Panc1 (cell line): Measurements from ENCODE around the gene SDF4. TPM values are rescaled to one million over a fixed set of nuclear protein-coding genes. Genes with fewer than 3 reads are reported as not detected.

Source experiments
- ATAC-seq: fragments of 200-7000 bp; cut with Tn5 transposase; 2 replicates; pipeline ENCODE4 v1.9.1; 2020; ENCODE audit warnings: mild to moderate bottlenecking, moderate library complexity
- BruUV-seq: library from RNA; stranded (reverse); fragments of 400-500 nt; replicated peaks from 2 replicates; lab custom pipeline; 2021; lab: Mats Ljungman, UMichigan
- CTCF ChIA-PET: fragments of 300-600 bp; sonication (Branson Sonifier 250); formaldehyde crosslinking; loops from one replicate; lab custom pipeline; 2022; ENCODE audit warnings: antibody characterized with exemption; lab: Charles Lee
- POLR2A ChIA-PET: fragments of 300-600 bp; sonication (Branson Sonifier 250); formaldehyde crosslinking; loops from one replicate; lab custom pipeline; 2022; ENCODE audit warnings: antibody characterized with exemption; lab: Charles Lee
- DNase-seq: peaks from one replicate; pipeline ENCODE4 v3.0.0-alpha.2; 2010; ENCODE audit warnings: low read depth, low spot score
- H3K27ac ChIP-seq: 2 replicates; pipeline ENCODE4 v1.5.1; 2011; ENCODE audit warnings: mild to moderate bottlenecking, low read length, inconsistent platforms
- H3K27me3 ChIP-seq: fragments of 200-500 bp; sonication (Bioruptor generic); 2 replicates; pipeline ENCODE4 v1.6.0; 2014; ENCODE audit warnings: low read length, inconsistent platforms; ENCODE audit not compliant: control insufficient read depth, insufficient read depth
- H3K36me3 ChIP-seq: fragments of 200-500 bp; sonication (Bioruptor generic); 2 replicates; pipeline ENCODE4 v1.5.1; 2014; ENCODE audit warnings: inconsistent platforms, mild to moderate bottlenecking, low read length, moderate library complexity; ENCODE audit not compliant: control insufficient read depth, insufficient read depth
- H3K4me1 ChIP-seq: 2 replicates; pipeline ENCODE4 v1.5.1; 2011; ENCODE audit warnings: inconsistent platforms, mild to moderate bottlenecking, low read length, moderate library complexity; ENCODE audit not compliant: control insufficient read depth, insufficient read depth
- H3K4me3 ChIP-seq, 2 experiments: 2 replicates each; pipeline ENCODE4 v1.5.1; 2011 to 2012; ENCODE audit warnings: low read depth in 2 of 2, low read length in 2 of 2, mild to moderate bottlenecking in 2 of 2, inconsistent platforms in 1 of 2, moderate library complexity in 1 of 2
- H3K9me3 ChIP-seq: fragments of 200-500 bp; sonication (Bioruptor generic); 2 replicates; pipeline ENCODE4 v1.5.1; 2014; ENCODE audit warnings: low read depth, mild to moderate bottlenecking, inconsistent platforms, low read length, moderate library complexity; ENCODE audit not compliant: control insufficient read depth, insufficient read depth
- POLR2AphosphoS5 ChIP-seq: IDR thresholded peaks from 2 replicates; pipeline ENCODE4 v1.6.1; 2012; ENCODE audit warnings: mild to moderate bottlenecking, low read depth, low read length, moderate library complexity
- SIN3A ChIP-seq: IDR thresholded peaks from 2 replicates; pipeline ENCODE4 v1.6.1; 2012; ENCODE audit warnings: low read depth, mild to moderate bottlenecking, low read length, moderate library complexity, borderline replicate concordance; ENCODE audit not compliant: insufficient read depth
- TCF7L2 ChIP-seq: IDR thresholded peaks from 2 replicates; pipeline ENCODE4 v1.6.1; 2011; ENCODE audit warnings: mild to moderate bottlenecking, low read depth, low read length, inconsistent platforms
- in situ Hi-C: cut with HindIII; loops from 2 replicates; pipeline ENCODE4 v1.10.0; 2016; ENCODE audit warnings: low sequenced_read_pairs, low pct_unique_long_range_greater_than_20kb
- intact Hi-C: fragments of 100-400 bp; cut with micrococcal nuclease; formaldehyde crosslinking; loops from one replicate; pipeline ENCODE4 v1.10.0; 2022; ENCODE audit not compliant: unreplicated experiment
- total RNA-seq: library from RNA; stranded (reverse); gene quantifications from one replicate; pipeline ENCODE4 v1.2.1, GENCODE V29; 2021; ENCODE audit not compliant: unreplicated experiment
- TF ChIP-seq, protein P1 (sequence below): fragments of 450-650 bp; IDR thresholded peaks from 2 replicates; pipeline ENCODE4 v1.5.1; 2017; ENCODE audit warnings: mild to moderate bottlenecking
- TF ChIP-seq, protein P2 (sequence below), 2 experiments: IDR thresholded peaks; 2 replicates each; pipeline ENCODE4 v1.6.1; 2011 to 2012; ENCODE audit warnings: low read depth in 2 of 2, control low read depth in 1 of 2, low read length in 1 of 2, mild to moderate bottlenecking in 1 of 2, moderate library complexity in 1 of 2; ENCODE audit not compliant: insufficient read depth in 1 of 2

The SDF4 gene
- total RNA-seq, 1 experiment from 2014 or later, result 335 TPM

- DNase-seq (no peak), ATAC-seq (no peak)
- TF ChIP-seq, protein P1, sequence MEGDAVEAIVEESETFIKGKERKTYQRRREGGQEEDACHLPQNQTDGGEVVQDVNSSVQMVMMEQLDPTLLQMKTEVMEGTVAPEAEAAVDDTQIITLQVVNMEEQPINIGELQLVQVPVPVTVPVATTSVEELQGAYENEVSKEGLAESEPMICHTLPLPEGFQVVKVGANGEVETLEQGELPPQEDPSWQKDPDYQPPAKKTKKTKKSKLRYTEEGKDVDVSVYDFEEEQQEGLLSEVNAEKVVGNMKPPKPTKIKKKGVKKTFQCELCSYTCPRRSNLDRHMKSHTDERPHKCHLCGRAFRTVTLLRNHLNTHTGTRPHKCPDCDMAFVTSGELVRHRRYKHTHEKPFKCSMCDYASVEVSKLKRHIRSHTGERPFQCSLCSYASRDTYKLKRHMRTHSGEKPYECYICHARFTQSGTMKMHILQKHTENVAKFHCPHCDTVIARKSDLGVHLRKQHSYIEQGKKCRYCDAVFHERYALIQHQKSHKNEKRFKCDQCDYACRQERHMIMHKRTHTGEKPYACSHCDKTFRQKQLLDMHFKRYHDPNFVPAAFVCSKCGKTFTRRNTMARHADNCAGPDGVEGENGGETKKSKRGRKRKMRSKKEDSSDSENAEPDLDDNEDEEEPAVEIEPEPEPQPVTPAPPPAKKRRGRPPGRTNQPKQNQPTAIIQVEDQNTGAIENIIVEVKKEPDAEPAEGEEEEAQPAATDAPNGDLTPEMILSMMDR, result no peak
- no peak for TF ChIP-seq TCF7L2
- TF ChIP-seq POLR2AphosphoS5, result no peak
- H3K4me1 ChIP-seq, result peaks cover 25% of the 10 kb centered on the region
- intact Hi-C loops (no loop called here), in situ Hi-C loops (no loop called here)
- H3K27me3 ChIP-seq, result no peaks in the 10 kb centered on the region
- H3K36me3 ChIP-seq, result no peaks in the 10 kb centered on the region
- POLR2A ChIA-PET, result no interaction called here
- H3K4me3 ChIP-seq, result no peak overlapping the region
- no TSS peak for BruUV-seq
- no peaks in the 10 kb centered on the region for H3K9me3 ChIP-seq
- CTCF ChIA-PET, result no interaction called here
- H3K27ac ChIP-seq, result no peak overlapping the region
Measured at GRCh38 chr1:1279028-1279427, 47.2 kb upstream of the SDF4 start.

GRCh38 chr1:1278620-1279019 lies 46.8 kb upstream of the SDF4 start:
- Histone ChIP-seq H3K4me1 (peaks cover 22% of the 10 kb centered on the region), H3K4me3 (no peak overlapping the region), H3K27me3 (no peaks in the 10 kb centered on the region), H3K9me3 (no peaks in the 10 kb centered on the region), H3K36me3 (no peaks in the 10 kb centered on the region), H3K27ac (no peak overlapping the region)
- TF ChIP-seq, protein P1, result no peak
- no peak for TF ChIP-seq POLR2AphosphoS5
- no peak for TF ChIP-seq SIN3A
- TF ChIP-seq, protein P2, sequence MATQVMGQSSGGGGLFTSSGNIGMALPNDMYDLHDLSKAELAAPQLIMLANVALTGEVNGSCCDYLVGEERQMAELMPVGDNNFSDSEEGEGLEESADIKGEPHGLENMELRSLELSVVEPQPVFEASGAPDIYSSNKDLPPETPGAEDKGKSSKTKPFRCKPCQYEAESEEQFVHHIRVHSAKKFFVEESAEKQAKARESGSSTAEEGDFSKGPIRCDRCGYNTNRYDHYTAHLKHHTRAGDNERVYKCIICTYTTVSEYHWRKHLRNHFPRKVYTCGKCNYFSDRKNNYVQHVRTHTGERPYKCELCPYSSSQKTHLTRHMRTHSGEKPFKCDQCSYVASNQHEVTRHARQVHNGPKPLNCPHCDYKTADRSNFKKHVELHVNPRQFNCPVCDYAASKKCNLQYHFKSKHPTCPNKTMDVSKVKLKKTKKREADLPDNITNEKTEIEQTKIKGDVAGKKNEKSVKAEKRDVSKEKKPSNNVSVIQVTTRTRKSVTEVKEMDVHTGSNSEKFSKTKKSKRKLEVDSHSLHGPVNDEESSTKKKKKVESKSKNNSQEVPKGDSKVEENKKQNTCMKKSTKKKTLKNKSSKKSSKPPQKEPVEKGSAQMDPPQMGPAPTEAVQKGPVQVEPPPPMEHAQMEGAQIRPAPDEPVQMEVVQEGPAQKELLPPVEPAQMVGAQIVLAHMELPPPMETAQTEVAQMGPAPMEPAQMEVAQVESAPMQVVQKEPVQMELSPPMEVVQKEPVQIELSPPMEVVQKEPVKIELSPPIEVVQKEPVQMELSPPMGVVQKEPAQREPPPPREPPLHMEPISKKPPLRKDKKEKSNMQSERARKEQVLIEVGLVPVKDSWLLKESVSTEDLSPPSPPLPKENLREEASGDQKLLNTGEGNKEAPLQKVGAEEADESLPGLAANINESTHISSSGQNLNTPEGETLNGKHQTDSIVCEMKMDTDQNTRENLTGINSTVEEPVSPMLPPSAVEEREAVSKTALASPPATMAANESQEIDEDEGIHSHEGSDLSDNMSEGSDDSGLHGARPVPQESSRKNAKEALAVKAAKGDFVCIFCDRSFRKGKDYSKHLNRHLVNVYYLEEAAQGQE (IDR thresholded peaks at IDR 0.05; ENCODE audit: insufficient read depth in 1 of 2, low read depth in 2 of 2, low read length in 1 of 2), result no peak
- TF ChIP-seq TCF7L2, result no peak
- in situ Hi-C loops (no loop called here), intact Hi-C loops (no loop called here)
- DNase-seq (no peak), ATAC-seq (no peak)
- POLR2A ChIA-PET, result no interaction called here
- CTCF ChIA-PET, result no interaction called here
- BruUV-seq, result no TSS peak
